ENCODE data around the gene EP300.
"Not testable (repeated sequence)": the region's sequence is repeated elsewhere in the genome, so short reads cannot be mapped to it uniquely, and the experiment has no call there.

GRCh38 chr22:41106969-41107325 is 14.6 kb downstream of the EP300 start:
- TF ChIP-seq CTCF (conservative IDR thresholded peaks at IDR 0.05; ENCODE audit: low read depth, low read length); EZH2phosphoT487 (IDR thresholded peaks at IDR 0.05; ENCODE audit: borderline replicate concordance, low read length): not testable (repeated sequence)
